Erythroblast (primary cell): ENCODE measurements around the gene NDUFAF8.

Experiments used
- GATA1 ChIP-seq: IDR thresholded peaks from 2 replicates; pipeline ENCODE4 v1.6.1; 2011; ENCODE audit warnings: low read depth, mild to moderate bottlenecking, control low read depth, low read length, moderate library complexity
- POLR2A ChIP-seq: IDR thresholded peaks from 2 replicates; pipeline ENCODE4 v1.6.1; 2011; ENCODE audit warnings: mild to moderate bottlenecking, low read length

DNA sequence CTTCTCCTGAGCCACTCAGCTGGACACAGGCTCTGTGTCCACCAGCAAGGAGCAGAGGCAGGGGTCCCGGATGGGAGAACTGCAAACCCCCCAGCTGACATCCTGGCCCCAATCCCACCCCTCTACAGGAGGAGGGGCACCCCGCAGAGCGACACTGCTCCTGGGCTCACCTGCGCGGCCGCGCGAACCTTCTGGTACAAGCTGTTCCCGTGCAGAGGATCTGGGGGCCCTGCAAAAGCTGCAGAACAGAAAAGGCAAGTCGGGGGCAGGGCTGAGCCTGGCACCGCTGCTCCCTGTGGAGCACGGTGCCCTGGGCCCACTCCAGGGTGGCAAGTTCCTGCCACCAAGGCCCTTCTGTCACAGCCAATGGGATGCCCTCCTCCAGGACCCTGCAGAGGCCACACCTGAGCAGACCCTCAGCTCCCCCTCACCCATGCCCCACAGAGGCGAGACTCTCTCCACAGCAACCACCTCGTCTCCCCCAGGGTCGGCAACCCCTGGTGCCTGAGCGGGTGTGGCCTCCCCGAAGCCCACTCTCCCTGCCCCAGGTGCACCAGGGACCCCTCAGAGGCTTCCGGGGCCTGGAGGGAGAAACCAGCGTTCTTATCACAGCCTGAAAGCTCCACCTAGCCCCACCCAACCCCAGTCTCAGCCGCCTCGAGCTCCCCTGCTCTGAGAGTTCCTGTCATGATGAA is 5.2 kb upstream of the NDUFAF8 start:
- no peak for TF ChIP-seq POLR2A
- TF ChIP-seq GATA1, result no peak
